ENCODE measurements around the gene TAF12. TPM values are rescaled to one million over a fixed set of nuclear protein-coding genes. Genes with fewer than 3 reads are reported as not detected.
A peak's percentile ranks its signal among the peaks of the same experiment; 100 is the strongest.

The TAF12 gene
- total RNA-seq, 1 donor from 2014 or later: 25.9 TPM

GRCh38 chr1:28671254-28671780 lies 28.4 kb upstream of the TAF12 start:
- peaks cover 3% of the 10 kb centered on the region for H3K4me1 Mint-ChIP-seq (ENCODE audit: low read depth, unreplicated experiment)
- no peak for FAIRE-seq
- no peak for DNase-seq (ENCODE audit: low read depth)
- no peaks in the 10 kb centered on the region for H3K36me3 Mint-ChIP-seq (ENCODE audit: low read depth, unreplicated experiment)
- peaks cover 38% of the 10 kb centered on the region for H3K79me2 ChIP-seq (ENCODE audit: insufficient read depth, low read length)
- TF ChIP-seq EZH2 (IDR thresholded peaks at IDR 0.05; ENCODE audit: insufficient read depth, low read length): no peak
- TF ChIP-seq, protein P1, sequence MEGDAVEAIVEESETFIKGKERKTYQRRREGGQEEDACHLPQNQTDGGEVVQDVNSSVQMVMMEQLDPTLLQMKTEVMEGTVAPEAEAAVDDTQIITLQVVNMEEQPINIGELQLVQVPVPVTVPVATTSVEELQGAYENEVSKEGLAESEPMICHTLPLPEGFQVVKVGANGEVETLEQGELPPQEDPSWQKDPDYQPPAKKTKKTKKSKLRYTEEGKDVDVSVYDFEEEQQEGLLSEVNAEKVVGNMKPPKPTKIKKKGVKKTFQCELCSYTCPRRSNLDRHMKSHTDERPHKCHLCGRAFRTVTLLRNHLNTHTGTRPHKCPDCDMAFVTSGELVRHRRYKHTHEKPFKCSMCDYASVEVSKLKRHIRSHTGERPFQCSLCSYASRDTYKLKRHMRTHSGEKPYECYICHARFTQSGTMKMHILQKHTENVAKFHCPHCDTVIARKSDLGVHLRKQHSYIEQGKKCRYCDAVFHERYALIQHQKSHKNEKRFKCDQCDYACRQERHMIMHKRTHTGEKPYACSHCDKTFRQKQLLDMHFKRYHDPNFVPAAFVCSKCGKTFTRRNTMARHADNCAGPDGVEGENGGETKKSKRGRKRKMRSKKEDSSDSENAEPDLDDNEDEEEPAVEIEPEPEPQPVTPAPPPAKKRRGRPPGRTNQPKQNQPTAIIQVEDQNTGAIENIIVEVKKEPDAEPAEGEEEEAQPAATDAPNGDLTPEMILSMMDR (IDR thresholded peaks at IDR 0.05; ENCODE audit: insufficient read depth, low read depth, low read length): no peak
- peaks cover 12% of the 10 kb centered on the region for H3K4me1 ChIP-seq (ENCODE audit: insufficient read depth, low read length)
- H3K9me3 ChIP-seq (ENCODE audit: insufficient read depth, low read depth, low read length): no peaks in the 10 kb centered on the region
- H3K4me2 ChIP-seq (ENCODE audit: low read length): no peak overlapping the region
- H3K4me3 Mint-ChIP-seq (ENCODE audit: unreplicated experiment): no peak overlapping the region
- no peaks in the 10 kb centered on the region for H3K36me3 ChIP-seq (ENCODE audit: insufficient read depth, low read length)
- no peak overlapping the region for H3K4me3 ChIP-seq (ENCODE audit: insufficient read depth, low read depth, low read length)
- H3K27ac ChIP-seq (ENCODE audit: low read depth, low read length): no peak overlapping the region
- H3K27ac Mint-ChIP-seq (ENCODE audit: unreplicated experiment): no peak overlapping the region
- H3K27me3 Mint-ChIP-seq (ENCODE audit: low read depth, unreplicated experiment): no peaks in the 10 kb centered on the region
- no peaks in the 10 kb centered on the region for H3K27me3 ChIP-seq (ENCODE audit: insufficient read depth, low read length)
- H4K20me1 ChIP-seq (ENCODE audit: insufficient read depth, low read length): no peaks in the 10 kb centered on the region
- H2AFZ ChIP-seq (ENCODE audit: low read depth, low read length): no peak overlapping the region
- no peak overlapping the region for H3K9ac ChIP-seq (ENCODE audit: low read length)
- no peaks in the 10 kb centered on the region for H3K9me3 Mint-ChIP-seq (ENCODE audit: unreplicated experiment)

- peak overlapping the region; percentile 75 for H3K4me3 ChIP-seq (ENCODE audit: insufficient read depth, low read depth, low read length)
- no peaks in the 10 kb centered on the region for H3K9me3 ChIP-seq (ENCODE audit: insufficient read depth, low read depth, low read length)
- H3K36me3 ChIP-seq (ENCODE audit: insufficient read depth, low read length): no peaks in the 10 kb centered on the region
- H3K4me3 Mint-ChIP-seq (ENCODE audit: unreplicated experiment): peak overlapping the region; percentile 84
- H2AFZ ChIP-seq (ENCODE audit: low read depth, low read length): peak overlapping the region; percentile 44
- H3K27me3 ChIP-seq (ENCODE audit: insufficient read depth, low read length): no peaks in the 10 kb centered on the region
- H3K27ac Mint-ChIP-seq (ENCODE audit: unreplicated experiment): peak overlapping the region; percentile 94
- no peaks in the 10 kb centered on the region for H3K27me3 Mint-ChIP-seq (ENCODE audit: low read depth, unreplicated experiment)
- peaks cover 35% of the 10 kb centered on the region for H3K79me2 ChIP-seq (ENCODE audit: insufficient read depth, low read length)
- H3K9me3 Mint-ChIP-seq (ENCODE audit: unreplicated experiment): no peaks in the 10 kb centered on the region
- no peak for TF ChIP-seq EZH2 (IDR thresholded peaks at IDR 0.05; ENCODE audit: insufficient read depth, low read length)
- TF ChIP-seq, protein P1 (IDR thresholded peaks at IDR 0.05; ENCODE audit: insufficient read depth, low read depth, low read length): no peak
- H3K9ac ChIP-seq (ENCODE audit: low read length): peak overlapping the region; percentile 98
- H3K4me1 Mint-ChIP-seq (ENCODE audit: low read depth, unreplicated experiment): peaks cover 7% of the 10 kb centered on the region
- H4K20me1 ChIP-seq (ENCODE audit: insufficient read depth, low read length): no peaks in the 10 kb centered on the region
- no peaks in the 10 kb centered on the region for H3K36me3 Mint-ChIP-seq (ENCODE audit: low read depth, unreplicated experiment)
- peak overlapping the region; percentile 95 for H3K27ac ChIP-seq (ENCODE audit: low read depth, low read length)
- FAIRE-seq (no peak), DNase-seq (ENCODE audit: low read depth) (peak; percentile 15)
- peak overlapping the region; percentile 88 for H3K4me2 ChIP-seq (ENCODE audit: low read length)
- H3K4me1 ChIP-seq (ENCODE audit: insufficient read depth, low read length): peaks cover 12% of the 10 kb centered on the region
Measured at GRCh38 chr1:28668956-28669723, 26.3 kb upstream of the TAF12 start.
